Measurements from ENCODE around the gene LRBA. TPM values are rescaled to one million over a fixed set of nuclear protein-coding genes. Genes with fewer than 3 reads are reported as not detected.

The LRBA gene
- total RNA-seq, 1 donor from 2014 or later, result 70.5 TPM

- DNase-seq, result no peak
Observed at GRCh38 chr4:150358691-150359090, 656.4 kb downstream of the LRBA start.

GRCh38 chr4:150357829-150358228 is 657.3 kb downstream of the LRBA start:
- no peak for DNase-seq

GRCh38 chr4:150355858-150356455 is 659.1 kb downstream of the LRBA start:
- no peak for DNase-seq

GRCh38 chr4:150355418-150355817 is 659.7 kb downstream of the LRBA start:
- no peak for DNase-seq

- DNase-seq, result no peak
Observed at GRCh38 chr4:150354214-150354796, 660.8 kb downstream of the LRBA start.

GRCh38 chr4:150348079-150348478 is 667.0 kb downstream of the LRBA start:
- DNase-seq, result no peak

GRCh38 chr4:150345207-150345744 is 669.8 kb downstream of the LRBA start:
- DNase-seq, result no peak

GRCh38 chr4:150343796-150344195 is 671.3 kb downstream of the LRBA start:
- DNase-seq, result no peak

- no peak for DNase-seq
Observed at GRCh38 chr4:150342945-150343344, 672.1 kb downstream of the LRBA start.

- DNase-seq, result no peak
Observed at GRCh38 chr4:150337734-150338133, 677.4 kb downstream of the LRBA start.

GRCh38 chr4:150336676-150337412 is 678.2 kb downstream of the LRBA start:
- DNase-seq, result no peak

GRCh38 chr4:150332961-150333360 is 682.1 kb downstream of the LRBA start:
- DNase-seq, result no peak

GRCh38 chr4:150332086-150332485 is 683.0 kb downstream of the LRBA start:
- DNase-seq, result no peak

GRCh38 chr4:150329373-150329772 is 685.7 kb downstream of the LRBA start:
- DNase-seq, result no peak

- no peak for DNase-seq
Observed at GRCh38 chr4:150328496-150328895, 686.6 kb downstream of the LRBA start.

GRCh38 chr4:150327262-150327780 is 687.8 kb downstream of the LRBA start:
- DNase-seq, result no peak

- no peak for DNase-seq
Observed at GRCh38 chr4:150325872-150326271, 689.2 kb downstream of the LRBA start.

GRCh38 chr4:150323406-150324325 is 691.4 kb downstream of the LRBA start:
- DNase-seq, result no peak

GRCh38 chr4:150322646-150323045 is 692.4 kb downstream of the LRBA start:
- no peak for DNase-seq

- DNase-seq, result no peak
Observed at GRCh38 chr4:150321113-150321512, 694.0 kb downstream of the LRBA start.

GRCh38 chr4:150318971-150319370 is 696.1 kb downstream of the LRBA start:
- DNase-seq, result no peak

GRCh38 chr4:150318527-150318926 is 696.6 kb downstream of the LRBA start:
- DNase-seq, result no peak

Data from skin of body (tissue), 2 donors.